SK-N-SH (cell line): ENCODE measurements around the gene ALDH3A1. TPM values are rescaled to one million over a fixed set of nuclear protein-coding genes. Genes with fewer than 3 reads are reported as not detected.

Experiments
- CTCF ChIA-PET: fragments of 300-600, 350-600 bp; formaldehyde crosslinking; extraction: SDS; loops from one replicate; lab custom pipeline; 2021; lab: Yijun Ruan, JAX
- POLR2A ChIA-PET: fragments of 350-600 bp; sonication (Branson Sonifier 250); formaldehyde crosslinking; extraction: SDS; loops from one replicate; lab custom pipeline; 2020; ENCODE audit warnings: antibody characterized with exemption, inconsistent platforms; lab: Yijun Ruan, JAX
- DNase-seq: peaks from one replicate; pipeline ENCODE4 v3.0.0; 2012
- H2AFZ ChIP-seq: fragments of 200-600 bp; sonication (generic); 2 replicates; pipeline ENCODE4 v1.8.1; 2016; ENCODE audit warnings: antibody characterized with exemption, mild to moderate bottlenecking, low read depth
- H3F3A ChIP-seq: fragments of 200-600 bp; sonication (generic); replicated peaks from 2 replicates; pipeline ENCODE3; 2016; ENCODE audit warnings: antibody characterized with exemption, mild to moderate bottlenecking; ENCODE audit not compliant: insufficient read depth
- H3K27ac ChIP-seq, 2 experiments: fragments of 200-500 bp in 1 of 2; fragments of 200-600 bp in 1 of 2; sonication (Bioruptor generic) in 1 of 2; sonication (generic), shearing (Covaris generic) in 1 of 2; 2 replicates each; pipeline versions ENCODE4 v1.5.1 to v1.6.1; 2014 to 2016; ENCODE audit warnings: low read depth in 2 of 2, inconsistent platforms in 1 of 2, low read length in 1 of 2, mild to moderate bottlenecking in 1 of 2, mixed read lengths in 1 of 2
- H3K27me3 ChIP-seq: fragments of 200-600 bp; sonication (generic), shearing (Covaris generic); 2 replicates; pipeline ENCODE4 v1.6.1; 2016; ENCODE audit warnings: mixed run types; ENCODE audit not compliant: insufficient read depth
- H3K36me3 ChIP-seq, 2 experiments: fragments of 200-500 bp in 1 of 2; fragments of 200-600 bp in 1 of 2; sonication (Bioruptor generic) in 1 of 2; sonication (generic) in 1 of 2; replicated peaks in 1 of 2; 2 replicates each; pipeline versions ENCODE3 to v1.5.1; 2014 to 2016; ENCODE audit warnings: low read length in 1 of 2, mild to moderate bottlenecking in 1 of 2; ENCODE audit not compliant: insufficient read depth in 2 of 2, control insufficient read depth in 1 of 2
- H3K4me1 ChIP-seq, 2 experiments: fragments of 200-500 bp in 1 of 2; fragments of 200-600 bp in 1 of 2; sonication (Bioruptor generic) in 1 of 2; sonication (generic), shearing (Covaris generic) in 1 of 2; 2 replicates each; pipeline versions ENCODE4 v1.5.1 to v1.6.1; 2014 to 2016; ENCODE audit warnings: low read depth in 1 of 2, low read length in 1 of 2, mixed run types in 1 of 2; ENCODE audit not compliant: insufficient read depth in 2 of 2, control insufficient read depth in 1 of 2
- H3K4me2 ChIP-seq: fragments of 200-600 bp; sonication (generic), shearing (Covaris generic); 2 replicates; pipeline ENCODE4 v1.6.1; 2017; ENCODE audit warnings: mixed run types
- H3K4me3 ChIP-seq, 2 experiments: fragments of 200-500 bp in 1 of 2; fragments of 200-600 bp in 1 of 2; sonication (Bioruptor generic) in 1 of 2; sonication (generic), shearing (Covaris generic) in 1 of 2; 2 replicates each; pipeline versions ENCODE4 v1.5.1 to v1.8.1; 2014 to 2016; ENCODE audit warnings: low read depth in 2 of 2, inconsistent platforms in 1 of 2, low read length in 1 of 2, mild to moderate bottlenecking in 1 of 2, mixed read lengths in 1 of 2, moderate library complexity in 1 of 2
- H3K79me2 ChIP-seq: fragments of 200-600 bp; sonication (generic); 2 replicates; pipeline ENCODE4 v1.8.1; 2017; ENCODE audit warnings: mild to moderate bottlenecking; ENCODE audit not compliant: insufficient read depth
- H3K9ac ChIP-seq: fragments of 200-600 bp; sonication (generic); 2 replicates; pipeline ENCODE4 v1.6.1; 2017; ENCODE audit warnings: mixed run types
- H3K9me2 ChIP-seq: fragments of 200-600 bp; sonication (generic); 2 replicates; pipeline ENCODE4 v1.6.1; 2017; ENCODE audit warnings: mixed run types
- H3K9me3 ChIP-seq: fragments of 200-600 bp; sonication (generic); 2 replicates; pipeline ENCODE4 v1.6.1; 2017; ENCODE audit warnings: mixed run types, mild to moderate bottlenecking, moderate library complexity
- H4K20me1 ChIP-seq: fragments of 200-600 bp; sonication (generic); 2 replicates; pipeline ENCODE4 v1.6.1; 2017; ENCODE audit warnings: mild to moderate bottlenecking, mixed run types; ENCODE audit not compliant: insufficient read depth
- ELF1 ChIP-seq: IDR thresholded peaks from 2 replicates; pipeline ENCODE4 v1.4.0; 2012
- FOXJ3 ChIP-seq: sonication (generic); formaldehyde crosslinking; IDR thresholded peaks from 2 replicates; pipeline ENCODE4 v1.5.1; 2020; ENCODE audit warnings: mild to moderate bottlenecking, missing genetic modification reagents
- JUND ChIP-seq: IDR thresholded peaks from 2 replicates; pipeline ENCODE4 v1.4.0; 2012
- MXI1 ChIP-seq: IDR thresholded peaks from 2 replicates; pipeline ENCODE4 v1.6.1; 2012; ENCODE audit warnings: mild to moderate bottlenecking, low read depth, low read length, improper control_type of control experiment
- NFIC ChIP-seq: IDR thresholded peaks from 2 replicates; pipeline ENCODE4 v1.4.0; 2012; ENCODE audit warnings: borderline replicate concordance
- PBX3 ChIP-seq: IDR thresholded peaks from 2 replicates; pipeline ENCODE4; 2012
- POLR2AphosphoS5 ChIP-seq: IDR thresholded peaks from 2 replicates; pipeline ENCODE4 v1.6.1; 2012; ENCODE audit warnings: low read depth, low read length
- RCOR1 ChIP-seq: fragments of 150-350 bp; IDR thresholded peaks from 2 replicates; pipeline ENCODE4 v1.6.1; 2017; ENCODE audit warnings: antibody characterized with exemption, low read length
- RXRA ChIP-seq: IDR thresholded peaks from 2 replicates; pipeline ENCODE4 v1.4.0; 2012; ENCODE audit warnings: low read depth, mild to moderate bottlenecking, borderline replicate concordance
- TCF12 ChIP-seq: IDR thresholded peaks from 2 replicates; pipeline ENCODE4 v1.4.0; 2012
- TEAD4 ChIP-seq: IDR thresholded peaks from 2 replicates; pipeline ENCODE4 v1.4.0; 2012; ENCODE audit warnings: mild to moderate bottlenecking, borderline replicate concordance; ENCODE audit not compliant: insufficient read depth
- USF1 ChIP-seq: IDR thresholded peaks from 2 replicates; pipeline ENCODE4 v1.4.0; 2012; ENCODE audit warnings: low read depth, borderline replicate concordance
- WGBS: methylation state at CpG from one replicate; pipeline ENCODE4 v1.1.6; 2017; ENCODE audit warnings: low lambda C conversion rate; 5-methylcytosine and 5-hydroxymethylcytosine counted together
- polyA plus RNA-seq, 3 experiments: library from polyadenylated mRNA; depleted of rRNA; stranded (reverse); fragments of >200 nt; gene quantifications; 2 replicates each; pipeline ENCODE4 v1.2.3, GENCODE V29; 2012

Gene ALDH3A1
- polyA plus RNA-seq, 1 of the 3 experiments (the other 2 are of a cell fraction) = 0.79 TPM

- Histone ChIP-seq H4K20me1 (no peaks in the 10 kb centered on the region), H3K4me3 (no peak overlapping the region), H3K9ac (no peak overlapping the region), H3K4me2 (no peak overlapping the region), H3K9me3 (no peaks in the 10 kb centered on the region), H3K27ac (no peak overlapping the region), H2AFZ (no peak overlapping the region), H3K4me1 (peaks cover 0 to 15% of the 10 kb centered on the region in 2 experiments; a peak in 2 of 4 replicates), H3K79me2 (no peaks in the 10 kb centered on the region), H3K27me3 (no peaks in the 10 kb centered on the region), H3K9me2 (no peaks in the 10 kb centered on the region), H3F3A (no peaks in the 10 kb centered on the region), H3K36me3 (no peaks in the 10 kb centered on the region)
- ChIA-PET CTCF (interaction anchor here (1.1 to 2.0 kb wide), 3 partner anchors 12 to 217 kb away, joined by 3 to 7 read pairs (median 4); no protein-coding TSS in a partner anchor), POLR2A (no interaction called here)
- 78% methylated on average over 4 of the region's 4 CpGs for WGBS
- TF ChIP-seq RCOR1 (no peak), TCF12 (no peak), TEAD4 (no peak), ELF1 (no peak), USF1 (no peak), NFIC (no peak), POLR2AphosphoS5 (no peak), RXRA (no peak)
- no peak for DNase-seq
Measured at GRCh38 chr17:19730843-19731242, 17.3 kb downstream of the ALDH3A1 start.

DNA sequence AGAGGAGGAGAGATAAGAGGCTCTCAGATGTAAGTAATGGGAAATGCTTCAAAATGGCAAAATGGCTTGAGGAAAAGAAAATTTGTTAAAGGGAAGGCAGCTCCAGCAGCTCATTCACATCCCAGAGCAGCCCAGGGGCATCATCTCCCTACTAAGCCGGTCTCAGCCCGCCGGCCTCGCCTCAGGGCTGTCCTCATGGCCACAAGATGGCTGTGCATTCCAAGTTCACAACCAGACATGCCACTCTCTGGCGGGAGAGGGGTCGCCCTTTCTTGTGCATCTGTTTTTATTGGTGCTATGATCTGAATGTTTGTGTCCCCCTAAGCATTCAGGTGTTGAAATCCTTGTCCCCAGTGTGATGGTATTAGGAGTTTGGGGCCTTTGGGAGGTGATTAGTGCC, 18.2 kb downstream of the ALDH3A1 start:
- ChIA-PET POLR2A (no interaction called here), CTCF (interaction anchor here (0.6 to 3.6 kb wide), 4 partner anchors 14 to 43 kb away, joined by 4 to 19 read pairs (median 8); no protein-coding TSS in a partner anchor)
- DNase-seq = no peak
- no peaks in the 10 kb centered on the region for H3K9me3 ChIP-seq
- H3K9ac ChIP-seq = no peak overlapping the region
- no peaks in the 10 kb centered on the region for H3K27me3 ChIP-seq
- H3K4me1 ChIP-seq = peaks cover 0 to 15% of the 10 kb centered on the region in 2 experiments; a peak in 2 of 4 replicates
- H3K36me3 ChIP-seq = no peaks in the 10 kb centered on the region
- TF ChIP-seq PBX3 (no peak), FOXJ3 (CRISPR knock-in tag) (no peak), JUND (no peak)
- H3K27ac ChIP-seq = no peak overlapping the region
- no peak overlapping the region for H3K4me3 ChIP-seq
- no peaks in the 10 kb centered on the region for H3F3A ChIP-seq
- 95% methylated on average over 6 of the region's 6 CpGs for WGBS
- no peak overlapping the region for H3K4me2 ChIP-seq
- no peaks in the 10 kb centered on the region for H4K20me1 ChIP-seq
- no peak overlapping the region for H2AFZ ChIP-seq
- no peaks in the 10 kb centered on the region for H3K9me2 ChIP-seq
- H3K79me2 ChIP-seq = no peaks in the 10 kb centered on the region

DNA sequence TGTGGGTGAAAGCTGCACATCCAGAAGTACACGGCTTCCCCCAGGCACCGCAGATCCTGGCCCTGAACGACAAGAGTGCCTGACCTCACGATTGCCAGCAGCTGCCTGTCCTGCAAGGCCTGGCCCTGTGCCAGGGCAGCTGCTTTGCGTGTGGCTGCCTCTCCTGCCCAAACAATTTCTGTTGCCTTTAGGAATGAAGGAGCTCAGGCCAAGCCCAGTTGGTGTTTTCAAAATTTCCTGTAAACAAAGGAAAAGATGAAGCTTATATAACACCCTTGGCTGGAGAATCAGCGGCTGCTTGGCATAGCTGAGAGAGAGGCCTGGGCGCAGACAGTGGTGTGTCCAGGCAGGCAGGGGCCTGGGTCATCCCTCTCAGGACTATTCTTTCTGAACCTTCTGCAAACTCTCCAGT, 20.0 kb downstream of the ALDH3A1 start:
- Histone ChIP-seq H3K27ac (peak overlapping the region in 1 of 2 experiments; percentile 80; a peak in 2 of 4 replicates), H2AFZ (no peak overlapping the region), H3K9ac (no peak overlapping the region), H3K79me2 (no peaks in the 10 kb centered on the region), H3K36me3 (no peaks in the 10 kb centered on the region), H3F3A (no peaks in the 10 kb centered on the region), H4K20me1 (no peaks in the 10 kb centered on the region), H3K4me3 (no peak overlapping the region), H3K4me2 (no peak overlapping the region), H3K9me3 (no peaks in the 10 kb centered on the region), H3K4me1 (peaks cover 0 to 19% of the 10 kb centered on the region in 2 experiments; a peak in 2 of 4 replicates), H3K9me2 (no peaks in the 10 kb centered on the region), H3K27me3 (no peaks in the 10 kb centered on the region)
- ChIA-PET POLR2A (interaction anchor here (0.9 to 1.5 kb wide), 5 partner anchors 14 to 80 kb away, joined by 3 read pairs; no protein-coding TSS in a partner anchor), CTCF (interaction anchor here (0.9 to 3.6 kb wide), 8 partner anchors 10 to 215 kb away, joined by 3 to 19 read pairs (median 6); partner anchors contain the start of gene SLC47A2)
- DNase-seq = peak; percentile 88
- TF ChIP-seq MXI1 (peak; percentile 22; the same call in 1 of the 2 replicates), NFIC (peak; percentile 83), RXRA (no peak)
- 31% methylated on average over 7 of the region's 7 CpGs for WGBS
